HepG2 (cell line): ENCODE data around the gene NFAT5. TPM values are rescaled to one million over a fixed set of nuclear protein-coding genes. Genes with fewer than 3 reads are reported as not detected.

ENCODE experiments used
- ATRX ChIP-seq: sonication (generic); formaldehyde crosslinking; IDR thresholded peaks from 2 replicates; pipeline ENCODE4 v1.4.0; 2020; ENCODE audit warnings: missing genetic modification reagents, borderline replicate concordance
- BRCA1 ChIP-seq: sonication (generic); formaldehyde crosslinking; IDR thresholded peaks from 2 replicates; pipeline ENCODE4 v1.4.0; 2020; ENCODE audit warnings: missing genetic modification reagents
- ETV5 ChIP-seq: IDR thresholded peaks from 2 replicates; pipeline ENCODE4 v1.6.1; 2018; ENCODE audit warnings: missing biosample characterization, missing genetic modification reagents, inconsistent platforms, borderline replicate concordance
- FOXJ3 ChIP-seq: sonication (generic); formaldehyde crosslinking; IDR thresholded peaks from 2 replicates; pipeline ENCODE4 v1.4.0; 2020; ENCODE audit warnings: missing genetic modification reagents, mild to moderate bottlenecking, borderline replicate concordance
- GATAD2A ChIP-seq: IDR thresholded peaks from 2 replicates; pipeline ENCODE4 v1.6.1; 2016
- HMGXB3 ChIP-seq: sonication (generic); formaldehyde crosslinking; IDR thresholded peaks from 2 replicates; pipeline ENCODE4 v1.4.0; 2020; ENCODE audit warnings: missing genetic modification reagents, borderline replicate concordance
- HOXA7 ChIP-seq: sonication (generic); formaldehyde crosslinking; IDR thresholded peaks from 2 replicates; pipeline ENCODE4 v1.8.1; 2022; ENCODE audit warnings: mild to moderate bottlenecking, missing genetic modification reagents, moderate library complexity
- JUND ChIP-seq: sonication (generic); formaldehyde crosslinking; IDR thresholded peaks from 2 replicates; pipeline ENCODE4 v1.8.0; 2022; ENCODE audit warnings: mild to moderate bottlenecking, missing genetic modification reagents
- MATR3 ChIP-seq: sonication (generic); formaldehyde crosslinking; IDR thresholded peaks from 2 replicates; pipeline ENCODE4 v1.4.0; 2020; ENCODE audit warnings: missing genetic modification reagents
- MED1 ChIP-seq: sonication (generic); formaldehyde crosslinking; IDR thresholded peaks from 2 replicates; pipeline ENCODE4 v1.4.0; 2020; ENCODE audit warnings: missing genetic modification reagents
- MYC ChIP-seq: sonication (generic); formaldehyde crosslinking; IDR thresholded peaks from 2 replicates; pipeline ENCODE4 v1.9.0; 2021; ENCODE audit warnings: missing genetic modification reagents, borderline replicate concordance
- NFE2L1 ChIP-seq: sonication (generic); formaldehyde crosslinking; IDR thresholded peaks from 2 replicates; pipeline ENCODE4 v1.4.0; 2020; ENCODE audit warnings: missing genetic modification reagents, mild to moderate bottlenecking, borderline replicate concordance
- NFYC ChIP-seq: IDR thresholded peaks from 2 replicates; pipeline ENCODE4 v1.6.1; 2016; ENCODE audit warnings: missing genetic modification reagents, missing compliant biosample characterization
- PHF20 ChIP-seq: sonication (generic); formaldehyde crosslinking; IDR thresholded peaks from 2 replicates; pipeline ENCODE4 v1.5.0; 2020; ENCODE audit warnings: mild to moderate bottlenecking, missing genetic modification reagents
- SOX6 ChIP-seq, 2 experiments: fragments of 450-650 bp in 1 of 2; sonication (generic) in 1 of 2; formaldehyde crosslinking in 1 of 2; IDR thresholded peaks; 2 replicates each; pipeline versions ENCODE4 v1.4.0 to v1.6.1; 2017 to 2020; ENCODE audit warnings: antibody characterized with exemption in 1 of 2, mild to moderate bottlenecking in 1 of 2, missing genetic modification reagents in 1 of 2
- SYNCRIP ChIP-seq: fragments of 200-400 bp; formaldehyde crosslinking; IDR thresholded peaks from 2 replicates; pipeline ENCODE4 v1.6.1; 2018; ENCODE audit warnings: mild to moderate bottlenecking, low read depth, low read length; ENCODE audit not compliant: insufficient read depth
- ZKSCAN5 ChIP-seq: sonication (generic); formaldehyde crosslinking; IDR thresholded peaks from 2 replicates; pipeline ENCODE4 v1.5.1; 2020; ENCODE audit warnings: mild to moderate bottlenecking, missing genetic modification reagents
- ZNF549 ChIP-seq: sonication (generic); formaldehyde crosslinking; IDR thresholded peaks from 2 replicates; pipeline ENCODE4 v1.5.0; 2020; ENCODE audit warnings: missing genetic modification reagents
- ZNF672 ChIP-seq: sonication (generic); formaldehyde crosslinking; IDR thresholded peaks from 2 replicates; pipeline ENCODE4 v1.8.1; 2022; ENCODE audit warnings: missing genetic modification reagents
- ZSCAN9 ChIP-seq: IDR thresholded peaks from 2 replicates; pipeline ENCODE4 v1.6.1; 2016; ENCODE audit warnings: borderline replicate concordance
- polyA plus RNA-seq, 8 experiments: library from polyadenylated mRNA; depleted of rRNA in 3 of 8; stranded (reverse) in 7 of 8; unstranded in 1 of 8; fragments of >200 nt; fragmentation: Illumina TruSeq in 4 of 8; extraction: Trizol in 4 of 8; gene quantifications; 2 replicates each; pipeline versions ENCODE4 v1.2.1 to v1.2.3, GENCODE V29; 2011 to 2016; ENCODE audit warnings: low read depth in 4 of 8, missing spikeins in 1 of 8, mixed read lengths in 1 of 8; ENCODE audit not compliant: insufficient read depth in 1 of 8
- total RNA-seq, 5 experiments: library from RNA; depleted of rRNA; stranded (reverse); fragments of >200 nt; fragmentation: Illumina TruSeq; extraction: Trizol; gene quantifications; 2 replicates each; pipeline ENCODE4 v1.2.3, GENCODE V29; 2016; ENCODE audit warnings: low read depth in 1 of 5
- TF ChIP-seq, protein P1 (sequence below): sonication (generic); formaldehyde crosslinking; IDR thresholded peaks from 2 replicates; pipeline ENCODE4 v1.8.0; 2022; ENCODE audit warnings: missing genetic modification reagents, mild to moderate bottlenecking, borderline replicate concordance
- TF ChIP-seq, protein P2 (sequence below): sonication (generic); formaldehyde crosslinking; IDR thresholded peaks from 2 replicates; pipeline ENCODE4 v1.8.1; 2023; ENCODE audit warnings: mild to moderate bottlenecking, inconsistent platforms, moderate library complexity, missing genetic modification reagents, borderline replicate concordance
- TF ChIP-seq, protein P3 (sequence below): sonication (generic); formaldehyde crosslinking; IDR thresholded peaks from 2 replicates; pipeline ENCODE4 v1.8.0; 2022; ENCODE audit warnings: mild to moderate bottlenecking, missing genetic modification reagents, moderate library complexity

NFAT5 gene
- total and polyA plus RNA-seq, 2 of the 13 experiments (the other 11 are each of a cell fraction or from before 2014, with no cell fraction given) = 20.5 to 54.3 TPM

DNA sequence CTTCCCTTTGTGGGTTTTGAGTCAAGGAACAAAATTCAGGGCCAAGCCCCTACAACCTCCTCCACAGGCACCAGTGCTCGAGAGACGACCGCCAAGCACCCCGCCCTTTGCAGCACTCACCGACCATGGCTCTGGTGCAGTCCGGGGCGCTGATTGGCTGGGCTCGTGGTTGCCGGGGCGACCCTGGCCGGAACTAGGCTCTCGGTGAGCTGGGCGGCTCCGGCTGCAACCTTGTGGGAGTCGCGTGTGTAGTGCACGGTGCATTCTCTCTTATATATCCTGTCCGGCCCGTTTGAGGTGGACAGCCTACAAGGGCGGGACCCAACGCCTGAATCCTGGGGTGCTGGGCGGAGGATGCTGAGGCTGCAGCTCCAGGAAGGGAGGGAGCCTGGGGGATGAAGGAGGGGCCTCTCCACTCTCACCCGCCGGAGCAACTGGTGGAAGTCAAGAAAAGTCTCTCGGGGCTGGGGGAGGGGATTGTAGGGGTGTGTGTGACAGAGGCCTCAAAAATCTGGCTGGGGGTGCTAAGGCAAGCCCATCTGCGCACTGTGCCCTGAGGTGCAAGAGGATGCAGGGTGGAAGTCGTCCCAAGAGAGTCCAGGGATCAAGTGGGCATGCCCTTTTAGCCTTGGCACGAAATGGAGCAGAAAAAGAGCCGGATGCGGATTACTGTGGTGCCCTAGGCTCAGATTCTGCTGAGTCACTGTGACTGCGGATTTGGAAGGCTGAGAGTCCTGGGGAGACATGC is 160.7 kb downstream of the NFAT5 start, which contains the start of gene NQO1 (continued):
- TF ChIP-seq, protein P1, sequence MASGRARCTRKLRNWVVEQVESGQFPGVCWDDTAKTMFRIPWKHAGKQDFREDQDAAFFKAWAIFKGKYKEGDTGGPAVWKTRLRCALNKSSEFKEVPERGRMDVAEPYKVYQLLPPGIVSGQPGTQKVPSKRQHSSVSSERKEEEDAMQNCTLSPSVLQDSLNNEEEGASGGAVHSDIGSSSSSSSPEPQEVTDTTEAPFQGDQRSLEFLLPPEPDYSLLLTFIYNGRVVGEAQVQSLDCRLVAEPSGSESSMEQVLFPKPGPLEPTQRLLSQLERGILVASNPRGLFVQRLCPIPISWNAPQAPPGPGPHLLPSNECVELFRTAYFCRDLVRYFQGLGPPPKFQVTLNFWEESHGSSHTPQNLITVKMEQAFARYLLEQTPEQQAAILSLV = no peak
- TF ChIP-seq JUND = no peak
- no peak for TF ChIP-seq ZNF672 (CRISPR knock-in tag)
- no peak for TF ChIP-seq HOXA7
- peak; percentile 72; the same call in 1 of the 2 replicates for TF ChIP-seq MYC
- no peak for TF ChIP-seq MATR3 (CRISPR knock-in tag)
- no peak; the same call in 1 of the 2 replicates for TF ChIP-seq FOXJ3 (CRISPR knock-in tag)
- no peak for TF ChIP-seq ATRX (CRISPR knock-in tag)
- TF ChIP-seq GATAD2A (CRISPR knock-in tag) = peak; percentile 36
- peak; percentile 61; the same call in 1 of the 2 replicates for TF ChIP-seq HMGXB3 (CRISPR knock-in tag)
- peak; percentile 93; the same call in 1 of the 2 replicates for TF ChIP-seq NFE2L1 (CRISPR knock-in tag)
- TF ChIP-seq SOX6 (IDR thresholded peaks at IDR 0.05) = no peak
- TF ChIP-seq SOX6 (CRISPR knock-in tag; IDR thresholded peaks at IDR 0.05) = peak; percentile 37
- TF ChIP-seq NFYC (CRISPR knock-in tag) = peak; percentile 81
- no peak for TF ChIP-seq ZNF549 (CRISPR knock-in tag)
- TF ChIP-seq, protein P2, sequence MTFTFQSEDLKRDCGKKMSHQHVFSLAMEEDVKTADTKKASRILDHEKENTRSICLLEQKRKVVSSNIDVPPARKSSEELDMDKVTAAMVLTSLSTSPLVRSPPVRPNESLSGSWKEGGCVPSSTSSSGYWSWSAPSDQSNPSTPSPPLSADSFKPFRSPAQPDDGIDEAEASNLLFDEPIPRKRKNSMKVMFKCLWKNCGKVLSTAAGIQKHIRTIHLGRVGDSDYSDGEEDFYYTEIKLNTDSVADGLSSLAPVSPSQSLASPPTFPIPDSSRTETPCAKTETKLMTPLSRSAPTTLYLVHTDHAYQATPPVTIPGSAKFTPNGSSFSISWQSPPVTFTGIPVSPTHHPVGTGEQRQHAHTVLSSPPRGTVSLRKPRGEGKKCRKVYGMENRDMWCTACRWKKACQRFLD (CRISPR knock-in tag) = 0 out of 2 replicates have a peak, but pooled peaks have one; percentile 31
- peak; percentile 74 for TF ChIP-seq ZSCAN9 (CRISPR knock-in tag)
- peak; percentile 87 for TF ChIP-seq ETV5
- TF ChIP-seq, protein P3, sequence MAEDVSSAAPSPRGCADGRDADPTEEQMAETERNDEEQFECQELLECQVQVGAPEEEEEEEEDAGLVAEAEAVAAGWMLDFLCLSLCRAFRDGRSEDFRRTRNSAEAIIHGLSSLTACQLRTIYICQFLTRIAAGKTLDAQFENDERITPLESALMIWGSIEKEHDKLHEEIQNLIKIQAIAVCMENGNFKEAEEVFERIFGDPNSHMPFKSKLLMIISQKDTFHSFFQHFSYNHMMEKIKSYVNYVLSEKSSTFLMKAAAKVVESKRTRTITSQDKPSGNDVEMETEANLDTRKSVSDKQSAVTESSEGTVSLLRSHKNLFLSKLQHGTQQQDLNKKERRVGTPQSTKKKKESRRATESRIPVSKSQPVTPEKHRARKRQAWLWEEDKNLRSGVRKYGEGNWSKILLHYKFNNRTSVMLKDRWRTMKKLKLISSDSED = no peak
- peak; percentile 62; the same call in 1 of the 2 replicates for TF ChIP-seq PHF20 (CRISPR knock-in tag)
- peak; percentile 43 for TF ChIP-seq MED1 (CRISPR knock-in tag)
- TF ChIP-seq ZKSCAN5 (CRISPR knock-in tag) = no peak
- TF ChIP-seq BRCA1 (CRISPR knock-in tag) = no peak
- TF ChIP-seq SYNCRIP = no peak
